ENCODE measurements around the gene GPR158.

The GPR158 gene

GRCh38 chr10:25504306-25504705, 329.5 kb downstream of the GPR158 start:
- DNase-seq (ENCODE audit: low read depth), result no peak

- no peak for DNase-seq (ENCODE audit: low read depth)
Observed at GRCh38 chr10:25504838-25505237, 330.0 kb downstream of the GPR158 start.

- DNase-seq (ENCODE audit: low read depth), result no peak
Observed at GRCh38 chr10:25505466-25505865, 330.7 kb downstream of the GPR158 start.

- no peak for DNase-seq (ENCODE audit: low read depth)
Observed at GRCh38 chr10:25506821-25507335, 332.1 kb downstream of the GPR158 start.

DNA sequence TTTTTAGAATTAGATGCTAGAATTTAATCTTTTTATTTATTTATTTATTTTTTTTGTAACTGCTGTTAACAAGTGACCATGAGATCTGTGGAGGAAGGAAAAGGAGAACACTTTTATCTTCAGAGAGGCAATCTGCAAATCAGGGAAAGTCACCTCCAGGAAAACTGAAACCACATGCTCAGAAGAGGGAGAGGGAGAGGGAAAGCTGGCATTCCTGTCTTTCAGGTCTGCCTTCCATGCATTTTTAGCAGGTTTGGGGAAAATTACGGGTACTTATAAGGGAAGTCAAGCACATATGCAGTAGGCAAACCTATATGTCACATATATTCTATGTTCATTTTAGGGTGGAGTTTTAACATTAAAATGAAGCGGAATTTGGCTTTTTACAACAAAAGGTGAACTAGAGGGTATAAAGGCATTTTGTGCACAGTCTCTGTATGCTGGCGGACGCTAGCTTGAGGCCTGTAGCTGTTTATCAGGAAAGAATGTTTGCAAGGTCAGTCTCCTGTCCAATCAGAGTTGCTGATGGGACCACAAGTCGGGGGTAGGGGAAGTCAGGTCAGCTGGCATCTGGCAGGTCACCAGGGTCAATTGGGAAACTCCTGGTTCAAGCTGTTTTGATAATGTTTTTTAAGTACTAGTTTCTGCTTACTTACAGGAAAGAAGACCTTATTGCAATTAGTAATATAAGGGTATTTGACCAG, 333.5 kb downstream of the GPR158 start:
- DNase-seq (ENCODE audit: low read depth), result no peak

GRCh38 chr10:25509151-25509550, 334.4 kb downstream of the GPR158 start:
- DNase-seq (ENCODE audit: low read depth), result no peak

GRCh38 chr10:25522294-25522693, 347.5 kb downstream of the GPR158 start:
- DNase-seq (ENCODE audit: low read depth), result no peak

DNA sequence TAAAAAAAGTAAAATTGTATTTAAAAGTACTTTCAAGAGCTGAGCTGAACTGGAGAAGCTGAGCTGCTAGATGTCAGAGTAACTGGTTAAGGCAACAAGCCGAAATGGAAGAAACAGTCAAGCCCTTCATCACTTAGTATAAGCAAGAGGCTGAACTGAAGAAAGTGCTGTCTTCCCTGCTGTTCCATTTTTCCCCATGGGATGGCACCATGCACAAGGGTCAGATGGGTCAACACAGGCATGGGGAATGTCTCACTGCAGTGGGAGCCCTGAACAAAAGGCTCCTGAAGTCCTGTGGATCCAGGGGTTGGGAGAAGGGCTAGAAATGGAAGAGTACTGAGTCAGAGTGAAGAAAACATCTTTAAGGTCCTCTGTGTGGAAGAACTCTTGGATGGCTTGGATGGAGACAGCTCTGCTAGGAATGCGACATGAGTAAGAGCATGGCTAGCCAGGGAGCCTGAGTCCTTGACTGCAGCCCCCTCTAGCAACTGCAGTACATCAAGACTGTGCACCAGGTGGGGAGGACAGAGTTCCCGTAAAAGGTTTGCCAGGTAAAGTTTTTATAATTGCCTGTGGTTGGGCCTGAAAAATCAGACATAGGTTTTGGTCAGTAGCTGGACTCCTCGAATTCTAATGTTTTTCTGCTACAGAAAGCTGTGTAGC, 348.3 kb downstream of the GPR158 start:
- DNase-seq (ENCODE audit: low read depth), result no peak

DNA sequence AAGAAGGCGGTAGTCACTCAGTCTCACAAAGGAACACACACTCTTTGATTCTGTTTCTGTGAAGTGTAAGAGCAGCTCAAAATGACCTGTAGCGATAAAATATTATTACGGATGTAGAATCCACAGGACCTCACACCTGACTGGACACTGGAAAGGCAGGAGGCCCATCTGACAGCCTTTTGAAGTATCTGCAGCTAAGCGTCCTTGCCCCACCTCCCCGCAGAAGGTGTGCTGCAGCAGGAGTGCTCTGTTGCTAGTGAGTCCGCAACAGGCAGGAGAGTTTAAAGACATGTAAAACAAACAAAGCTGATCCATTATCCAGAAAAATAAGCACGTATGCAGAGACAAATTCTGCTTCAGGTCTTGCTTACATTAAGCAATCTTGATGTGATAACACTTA, 355.5 kb downstream of the GPR158 start:
- DNase-seq (ENCODE audit: low read depth), result no peak

GRCh38 chr10:25531457-25532061, 356.8 kb downstream of the GPR158 start:
- DNase-seq (ENCODE audit: low read depth), result no peak

DNA sequence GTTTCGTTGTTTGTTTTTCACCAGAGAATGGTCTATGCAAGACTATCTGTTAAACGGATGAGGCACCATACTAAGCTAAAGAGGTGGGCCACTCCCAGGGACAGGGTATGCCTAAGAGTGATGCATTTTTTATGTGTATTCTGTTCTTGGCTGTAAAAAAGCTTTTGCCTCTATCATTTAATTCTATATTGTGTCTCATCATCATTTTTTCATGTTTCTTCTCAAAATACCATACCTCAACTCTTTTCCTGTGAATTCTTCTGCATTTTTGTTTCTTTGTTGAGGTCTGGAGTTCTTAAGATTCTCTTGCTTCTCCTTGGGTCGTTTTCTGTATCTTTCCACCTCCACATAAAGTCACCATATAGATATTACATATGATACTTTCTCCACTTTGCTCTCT, 357.4 kb downstream of the GPR158 start:
- DNase-seq (ENCODE audit: low read depth), result no peak

- DNase-seq (ENCODE audit: low read depth), result no peak
Observed at GRCh38 chr10:25536027-25536426, 361.2 kb downstream of the GPR158 start.

DNA sequence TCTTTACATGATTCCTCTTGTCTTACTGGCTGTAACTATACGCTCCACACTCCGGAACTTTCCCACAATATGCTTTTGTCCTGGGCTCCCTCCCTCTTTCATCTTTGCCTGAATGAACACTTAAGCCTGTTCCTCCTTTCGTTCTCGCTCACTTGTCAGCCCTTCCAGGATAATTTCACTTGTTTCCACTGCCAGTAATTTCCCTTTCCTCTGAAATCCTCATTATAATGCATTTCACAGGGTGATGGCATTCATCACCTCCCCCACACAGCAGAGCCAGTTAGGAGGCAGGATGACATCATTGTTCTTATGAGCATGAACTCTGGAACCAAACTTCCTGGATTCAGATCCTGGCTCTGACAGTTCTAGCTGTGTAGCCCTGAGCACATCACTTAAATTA, 372.6 kb downstream of the GPR158 start:
- no peak for DNase-seq (ENCODE audit: low read depth)

- no peak for DNase-seq (ENCODE audit: low read depth)
Observed at GRCh38 chr10:25552283-25552919, 377.6 kb downstream of the GPR158 start.

DNA sequence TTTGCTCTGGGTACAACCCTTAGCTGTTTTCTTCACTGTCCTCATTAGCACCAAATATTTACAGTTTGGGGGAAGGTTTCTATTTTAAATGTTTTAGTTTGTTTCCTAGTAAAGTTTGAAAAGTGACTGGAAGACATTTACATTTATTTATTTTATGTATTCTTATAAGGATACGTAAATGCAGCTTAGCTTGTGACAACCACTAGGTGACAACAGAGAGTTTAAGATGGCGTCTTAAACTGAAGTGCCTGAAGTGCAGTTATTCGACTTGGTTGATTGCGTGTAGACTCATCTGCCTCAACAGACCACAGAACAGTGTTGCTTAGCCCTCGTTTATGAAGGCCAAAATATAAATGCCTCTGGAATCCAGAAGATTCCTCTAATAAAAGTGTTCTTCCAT, 381.1 kb downstream of the GPR158 start:
- DNase-seq (ENCODE audit: low read depth), result no peak

DNA sequence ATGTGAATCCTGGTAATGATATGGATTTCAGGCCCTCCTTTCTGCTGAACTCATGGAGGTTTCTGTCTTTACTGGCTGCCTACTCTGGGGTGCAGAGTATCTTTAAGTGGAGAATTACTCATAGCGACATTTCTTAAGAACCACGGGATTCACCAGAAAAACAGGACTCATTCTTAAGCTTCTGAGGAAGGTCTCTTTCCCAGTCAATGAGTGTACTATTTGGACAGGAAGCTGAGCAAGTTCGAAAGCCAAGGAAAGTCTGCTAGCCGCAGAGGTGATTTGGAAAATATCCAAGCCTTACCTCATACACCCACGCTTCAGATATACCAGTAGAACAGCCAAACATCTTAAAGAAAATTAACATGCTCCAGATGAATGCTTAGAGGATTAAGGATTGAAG, 381.7 kb downstream of the GPR158 start:
- DNase-seq (ENCODE audit: low read depth), result no peak

- DNase-seq (ENCODE audit: low read depth), result no peak
Observed at GRCh38 chr10:25557136-25557535, 382.3 kb downstream of the GPR158 start.

DNA sequence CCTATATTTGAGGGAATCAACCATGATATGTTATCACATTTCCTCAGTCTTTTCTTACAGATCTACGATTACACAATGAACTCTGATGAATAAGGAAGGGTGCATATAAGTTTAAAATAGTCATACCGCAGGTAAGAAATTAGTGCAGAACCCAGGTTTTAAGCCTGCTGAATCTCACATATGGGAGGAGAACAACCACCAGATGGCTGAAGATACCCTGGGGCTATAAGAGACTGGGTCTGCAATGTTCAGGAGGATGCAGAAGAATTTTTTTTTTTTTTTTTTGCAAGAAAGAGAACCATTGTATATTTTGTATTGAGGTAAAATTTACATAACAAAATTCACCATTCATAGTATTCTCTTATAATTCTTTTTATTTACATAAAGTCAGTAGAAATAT, 387.0 kb downstream of the GPR158 start:
- DNase-seq (ENCODE audit: low read depth), result no peak

DNA sequence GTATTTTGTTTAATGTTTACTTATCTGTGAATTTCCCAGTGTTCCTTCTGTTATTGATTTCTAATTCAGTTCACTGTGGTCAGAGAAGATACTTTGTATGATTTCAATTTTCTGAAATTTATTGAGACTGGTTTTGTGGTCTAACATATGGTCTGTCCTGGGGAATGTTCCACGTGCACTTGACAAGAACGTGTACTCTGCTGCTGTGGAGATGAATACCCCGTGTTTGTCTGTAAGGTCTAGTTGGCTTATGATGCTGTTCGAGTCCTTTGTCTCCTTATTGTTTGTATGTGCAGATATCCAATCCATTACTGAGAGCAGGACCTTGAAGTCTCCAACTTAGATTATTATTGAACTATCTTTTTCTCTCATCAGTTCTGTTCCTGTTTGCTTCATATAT, 387.7 kb downstream of the GPR158 start:
- no peak for DNase-seq (ENCODE audit: low read depth)

DNA sequence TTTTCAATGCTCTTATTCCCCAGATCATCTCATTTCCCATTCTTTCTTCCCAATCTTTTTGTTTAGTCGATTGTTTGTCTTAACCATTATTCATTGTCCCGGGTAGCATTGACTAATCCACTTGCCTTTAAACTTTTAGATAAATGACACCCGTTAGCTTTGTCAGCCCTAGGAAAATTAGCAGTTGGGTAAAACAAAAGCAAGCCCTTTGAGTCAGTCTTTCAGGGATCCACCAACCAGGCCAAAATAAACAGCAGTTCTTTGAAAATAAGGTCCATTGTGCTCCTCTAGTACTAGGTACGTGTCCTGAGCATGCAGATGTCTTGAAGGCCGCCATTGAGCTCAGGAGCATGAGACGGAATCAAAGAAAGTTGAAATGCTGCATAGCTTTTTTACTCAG, 389.6 kb downstream of the GPR158 start:
- DNase-seq (ENCODE audit: low read depth), result no peak

- no peak for DNase-seq (ENCODE audit: low read depth)
Observed at GRCh38 chr10:25565570-25565969, 390.8 kb downstream of the GPR158 start.

GRCh38 chr10:25573316-25573715, 398.5 kb downstream of the GPR158 start:
- no peak for DNase-seq (ENCODE audit: low read depth)

- no peak for DNase-seq (ENCODE audit: low read depth)
Observed at GRCh38 chr10:25575343-25575742, 400.5 kb downstream of the GPR158 start.
